Measurements from ENCODE around the gene SMARCA5.

GRCh38 chr4:143512978-143513313 is 556 bp upstream of the SMARCA5 start:
- peak in 1 of 3 donors; percentile 13 for TF ChIP-seq POLR2AphosphoS5 (IDR thresholded peaks at IDR 0.05)
- TF ChIP-seq CTCF (IDR thresholded peaks at IDR 0.05): no peak
- TF ChIP-seq EP300 (IDR thresholded peaks at IDR 0.05; ENCODE audit: low read depth): no peak
- no peak for TF ChIP-seq POLR2A (IDR thresholded peaks at IDR 0.05)
